GM18858 (cell line): ENCODE measurements around the gene IYD.

Source experiments
- ATAC-seq: cut with Tn5 transposase; IDR thresholded peaks from one replicate; pipeline ENCODE4 v1.9.1; 2021; ENCODE audit not compliant: unreplicated experiment

The IYD gene

GRCh38 chr6:150394053-150394898, 25.5 kb downstream of the IYD start:
- no peak for ATAC-seq

- ATAC-seq = no peak
Measured at GRCh38 chr6:150394899-150395295, 26.1 kb downstream of the IYD start.

GRCh38 chr6:150395388-150396009, 26.7 kb downstream of the IYD start:
- peak; percentile 38 for ATAC-seq

- no peak for ATAC-seq
Measured at GRCh38 chr6:150403458-150404246, 34.8 kb downstream of the IYD start.

- no peak for ATAC-seq
Measured at GRCh38 chr6:150406948-150407347, 38.1 kb downstream of the IYD start.

GRCh38 chr6:150408842-150409241, 40.0 kb downstream of the IYD start:
- no peak for ATAC-seq

GRCh38 chr6:150409576-150410066, 40.8 kb downstream of the IYD start:
- ATAC-seq = no peak

- ATAC-seq = no peak
Measured at GRCh38 chr6:150410399-150410798, 41.6 kb downstream of the IYD start.

- no peak for ATAC-seq
Measured at GRCh38 chr6:150410906-150411305, 42.1 kb downstream of the IYD start.

GRCh38 chr6:150412221-150412620, 43.4 kb downstream of the IYD start:
- ATAC-seq = no peak

- ATAC-seq = no peak
Measured at GRCh38 chr6:150413198-150413597, 44.4 kb downstream of the IYD start.

- no peak for ATAC-seq
Measured at GRCh38 chr6:150413781-150414281, 45.0 kb downstream of the IYD start.

- ATAC-seq = no peak
Measured at GRCh38 chr6:150416128-150416527, 47.3 kb downstream of the IYD start.

- no peak for ATAC-seq
Measured at GRCh38 chr6:150417250-150417649, 48.4 kb downstream of the IYD start.

- ATAC-seq = peak; percentile 86
Measured at GRCh38 chr6:150417899-150418826, 49.4 kb downstream of the IYD start.

- ATAC-seq = no peak
Measured at GRCh38 chr6:150418827-150419594, 50.2 kb downstream of the IYD start.

- ATAC-seq = no peak
Measured at GRCh38 chr6:150420428-150420827, 51.6 kb downstream of the IYD start.

- ATAC-seq = no peak
Measured at GRCh38 chr6:150420926-150421325, 52.1 kb downstream of the IYD start.

- no peak for ATAC-seq
Measured at GRCh38 chr6:150425508-150425907, 56.7 kb downstream of the IYD start.

GRCh38 chr6:150426198-150426597, 57.4 kb downstream of the IYD start:
- ATAC-seq = no peak
